HG02973 (cell line): ENCODE results near the gene SOX13.

Source experiments
- ATAC-seq: cut with Tn5 transposase; IDR thresholded peaks from one replicate; pipeline ENCODE4 v1.9.1; 2021; ENCODE audit warnings: moderate library complexity; ENCODE audit not compliant: unreplicated experiment

The SOX13 gene

DNA sequence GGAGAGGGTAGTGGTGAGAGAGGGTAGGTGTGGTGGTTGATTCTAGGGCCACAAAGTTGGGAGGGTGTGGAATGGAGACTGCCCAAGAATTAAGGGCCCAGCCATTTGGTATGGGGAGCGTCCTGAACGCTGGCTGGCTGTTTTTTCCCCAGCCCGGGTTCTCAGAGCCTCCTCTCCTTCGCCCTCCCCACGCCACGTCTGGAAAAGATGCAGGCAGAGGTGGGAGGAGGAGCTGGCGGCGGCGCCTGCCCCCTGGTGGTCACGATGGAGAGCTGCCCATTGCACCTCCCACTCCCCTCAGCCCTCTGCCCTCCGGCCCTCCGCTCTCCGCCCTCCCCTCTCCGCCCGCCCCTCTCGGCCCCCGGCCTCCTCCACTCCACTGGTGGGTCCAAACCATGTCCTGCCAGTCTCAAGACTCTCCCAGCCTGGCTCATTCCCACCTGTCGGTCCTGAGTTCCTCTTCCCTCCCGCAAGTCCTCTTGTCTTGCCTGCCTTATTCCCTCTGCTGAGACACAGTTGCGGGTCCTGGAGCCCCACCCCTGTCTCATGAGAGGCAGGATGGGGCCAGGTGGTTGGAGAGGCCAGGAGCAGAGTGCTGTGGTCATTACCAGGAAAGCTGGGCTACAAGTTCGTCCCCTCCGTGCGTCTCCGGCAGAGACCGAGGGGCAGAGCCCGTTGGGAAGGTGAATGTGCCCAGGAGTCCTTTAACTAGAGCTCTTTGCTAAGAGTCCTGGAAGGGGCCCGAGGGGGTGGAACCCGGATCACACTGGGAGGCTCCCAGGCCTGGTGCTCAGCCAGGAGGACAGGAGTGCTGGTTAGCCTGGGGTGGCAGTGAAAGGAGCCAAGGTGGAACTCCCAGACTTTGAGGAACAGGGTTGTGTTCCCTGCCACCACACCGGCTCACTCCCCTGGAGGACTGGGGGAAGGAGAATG, 56.3 kb downstream of the SOX13 start:
- no peak for ATAC-seq

DNA sequence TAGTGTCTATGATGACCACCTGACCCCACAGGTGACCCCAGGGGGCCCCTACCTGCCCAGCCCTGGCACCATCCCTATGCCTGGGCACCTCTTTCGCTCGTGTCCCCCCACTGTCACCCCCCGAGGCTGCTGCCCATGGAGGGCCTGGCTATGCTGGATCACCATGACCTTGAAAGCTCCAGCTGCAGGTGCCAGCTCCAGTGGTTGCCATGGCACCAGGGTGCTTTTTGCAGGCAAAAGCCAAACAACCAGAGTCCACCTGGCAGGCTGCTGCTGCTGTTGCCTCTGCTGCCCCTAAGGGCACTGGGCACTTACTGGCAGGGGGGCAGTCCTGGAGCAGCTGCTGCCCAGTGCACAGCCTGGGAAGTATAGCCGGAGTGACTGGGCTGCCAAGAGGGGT, 57.3 kb downstream of the SOX13 start:
- no peak for ATAC-seq

DNA sequence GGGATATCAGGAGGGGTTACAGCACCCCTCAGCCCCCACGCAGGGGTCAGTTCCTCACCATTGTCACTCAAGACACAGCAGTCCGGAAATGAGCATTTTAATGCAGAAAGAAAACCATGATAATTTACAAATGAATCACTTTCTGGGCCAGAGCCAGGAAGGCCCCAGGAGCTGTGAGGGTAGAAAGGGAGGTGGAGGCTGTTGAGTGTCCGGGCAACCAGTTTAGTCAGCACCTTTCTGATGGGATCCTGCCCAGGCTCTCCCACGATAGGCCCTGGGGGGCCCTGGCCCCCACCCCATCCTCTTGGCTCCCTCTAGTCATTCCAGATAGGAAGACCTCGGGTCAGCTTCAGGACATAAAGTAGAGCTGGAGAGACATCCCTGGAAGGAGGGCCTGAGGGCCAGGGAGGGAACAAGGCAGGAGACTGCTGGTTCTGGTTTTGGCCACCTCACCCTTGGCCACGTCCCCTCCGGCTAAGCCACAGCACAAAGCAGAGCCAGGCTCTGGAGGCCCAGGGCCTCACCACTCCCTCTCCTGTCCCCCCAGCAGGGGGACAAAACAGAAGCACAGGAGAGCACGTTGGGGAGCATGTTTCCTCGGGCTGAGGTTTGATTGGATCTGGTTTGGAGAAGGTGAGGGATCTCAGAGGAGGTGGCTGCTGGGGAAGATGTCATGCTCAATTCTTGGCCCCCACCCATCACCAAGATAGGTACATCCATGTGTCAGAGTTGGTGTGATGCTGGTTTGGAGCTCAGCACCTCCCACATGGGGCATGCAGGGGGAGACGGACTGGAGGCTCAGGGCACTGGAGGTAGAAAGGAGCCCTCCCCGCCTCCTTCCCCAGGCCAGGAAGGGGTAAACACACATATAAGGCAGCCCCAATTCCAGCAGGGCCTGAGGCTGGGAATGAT, 58.3 kb downstream of the SOX13 start:
- ATAC-seq: no peak

DNA sequence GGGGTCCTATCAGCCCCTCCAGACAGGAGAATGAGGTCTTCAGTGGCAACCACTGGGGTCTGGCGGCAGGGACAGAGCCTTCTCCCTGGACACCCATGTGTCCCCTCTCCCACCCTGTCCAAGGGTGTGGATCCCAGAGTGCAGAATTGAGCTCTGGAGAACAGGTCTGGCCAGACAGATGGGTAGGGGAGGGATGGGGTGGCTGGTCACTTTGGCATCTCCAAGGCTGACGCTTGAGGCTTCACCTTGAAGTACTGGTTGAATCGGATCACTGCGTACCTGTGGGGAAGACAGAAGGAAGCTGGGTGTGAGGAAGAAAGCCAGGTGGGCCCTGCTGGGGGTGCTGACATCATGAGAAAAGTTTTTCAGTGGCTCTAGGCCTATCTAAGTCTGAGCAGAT, 59.1 kb downstream of the SOX13 start:
- ATAC-seq: no peak

DNA sequence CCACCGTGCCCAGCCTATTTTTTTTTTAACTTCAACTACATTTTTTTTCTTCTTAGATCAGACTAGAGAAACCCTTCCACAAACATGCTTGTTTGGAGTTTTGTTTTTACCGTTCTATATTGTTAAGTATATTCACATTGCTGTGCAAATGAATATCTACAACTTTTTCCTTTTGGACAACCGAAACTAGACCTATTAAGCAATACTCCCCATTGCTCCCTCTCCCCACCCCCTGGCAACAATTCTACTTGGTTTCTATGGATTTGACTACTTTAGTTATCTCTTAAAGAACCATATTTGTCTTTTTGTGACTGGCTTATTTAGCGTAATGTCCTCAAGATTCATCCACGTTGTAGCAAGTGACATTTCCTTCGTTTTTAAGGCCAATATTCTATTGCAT, 59.8 kb downstream of the SOX13 start:
- ATAC-seq: no peak

DNA sequence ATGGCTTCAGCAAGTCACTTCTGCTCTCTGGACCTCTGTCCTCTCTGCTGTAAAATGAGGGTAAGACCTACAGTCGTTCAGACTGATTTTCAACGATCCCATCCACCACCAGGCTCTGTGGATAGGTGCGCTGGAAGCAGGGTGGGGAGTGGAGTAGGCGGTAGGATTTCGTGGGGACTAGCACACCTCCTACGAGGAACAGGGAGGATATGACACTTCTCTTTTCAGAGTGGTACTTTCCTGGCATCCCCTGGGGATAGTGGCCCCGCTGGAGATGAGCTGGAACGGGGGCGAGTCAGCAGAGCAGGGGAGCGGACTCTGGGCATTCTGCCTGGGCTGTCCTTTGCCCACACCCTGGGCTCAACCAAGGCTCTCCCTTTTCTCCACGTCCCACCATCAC, 61.2 kb downstream of the SOX13 start:
- no peak for ATAC-seq

DNA sequence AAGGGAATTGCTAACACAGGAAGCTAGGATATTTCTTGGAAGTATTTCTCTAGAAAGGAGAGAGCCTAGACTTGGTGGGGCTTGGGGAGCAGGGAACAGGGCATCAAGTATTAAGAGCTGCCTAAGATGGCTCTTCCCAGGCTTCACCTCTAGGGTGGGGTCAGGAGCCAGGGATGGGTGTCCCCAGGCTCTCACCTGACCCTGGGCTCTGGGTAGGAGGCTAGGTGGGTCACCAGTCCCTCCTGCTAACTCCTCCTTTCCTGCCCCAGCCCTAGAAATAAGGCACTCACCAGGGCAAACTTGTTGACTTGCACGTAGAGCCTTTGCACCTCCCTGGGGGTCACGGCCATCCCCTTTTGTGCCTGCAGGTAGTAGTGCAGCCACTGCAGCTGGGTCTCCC, 63.9 kb downstream of the SOX13 start:
- ATAC-seq: no peak

DNA sequence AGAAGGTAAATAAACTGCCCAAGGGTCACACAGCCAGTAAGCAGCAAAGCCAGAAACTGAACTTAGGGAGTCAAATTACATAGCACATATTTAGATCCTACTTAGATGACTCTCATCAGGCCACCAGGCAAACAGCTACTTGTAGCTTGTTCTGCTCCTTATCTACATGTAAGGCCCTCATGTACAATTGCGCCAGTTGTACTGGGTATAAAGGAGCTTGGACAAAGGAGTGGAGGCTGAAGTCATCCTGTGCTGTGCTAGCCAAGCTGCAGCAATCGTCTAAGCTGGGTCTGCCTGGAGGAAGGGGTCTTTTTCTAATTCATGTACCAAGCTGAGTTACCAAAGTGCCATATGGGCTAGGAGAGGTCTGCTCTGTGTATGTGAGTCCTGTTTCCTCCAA, 66.2 kb downstream of the SOX13 start:
- ATAC-seq: no peak

DNA sequence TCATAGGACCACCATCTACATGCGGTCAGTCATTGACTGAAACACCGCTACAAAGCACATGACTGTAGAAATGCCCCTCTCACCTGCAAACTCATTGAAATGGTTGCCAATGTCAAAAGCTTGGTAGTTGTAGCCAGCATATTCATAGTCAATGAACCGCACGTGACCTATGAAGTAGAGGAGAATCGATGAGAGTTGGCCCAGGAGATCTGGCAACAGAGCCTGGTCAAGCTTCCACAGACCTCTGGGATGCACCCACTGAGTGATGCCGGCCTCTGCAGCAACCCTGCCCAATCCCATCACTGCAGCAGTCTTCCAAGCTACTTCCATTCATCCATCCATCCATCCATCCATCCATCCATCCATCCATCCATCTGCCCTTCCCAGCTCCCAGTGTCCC, 67.0 kb downstream of the SOX13 start:
- no peak for ATAC-seq

DNA sequence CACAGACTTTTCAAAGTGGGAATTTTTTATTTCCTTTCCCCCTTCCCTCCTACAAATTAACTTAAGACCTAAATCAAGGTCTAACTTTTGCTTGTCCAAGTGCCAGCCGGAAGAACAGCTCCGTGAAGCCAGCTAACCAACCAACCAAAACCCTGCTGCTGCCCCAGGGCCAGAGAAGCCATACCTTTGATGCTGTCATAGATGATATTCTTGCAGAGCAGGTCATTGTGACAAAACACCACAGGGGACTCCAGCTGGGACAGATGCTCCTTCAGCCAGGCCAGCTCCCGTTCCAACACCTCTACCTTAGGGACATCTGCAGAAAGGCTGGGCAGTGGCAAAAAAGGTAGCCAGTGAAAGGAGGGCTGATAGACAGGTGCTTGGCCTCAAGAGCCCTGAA, 68.2 kb downstream of the SOX13 start:
- no peak for ATAC-seq

DNA sequence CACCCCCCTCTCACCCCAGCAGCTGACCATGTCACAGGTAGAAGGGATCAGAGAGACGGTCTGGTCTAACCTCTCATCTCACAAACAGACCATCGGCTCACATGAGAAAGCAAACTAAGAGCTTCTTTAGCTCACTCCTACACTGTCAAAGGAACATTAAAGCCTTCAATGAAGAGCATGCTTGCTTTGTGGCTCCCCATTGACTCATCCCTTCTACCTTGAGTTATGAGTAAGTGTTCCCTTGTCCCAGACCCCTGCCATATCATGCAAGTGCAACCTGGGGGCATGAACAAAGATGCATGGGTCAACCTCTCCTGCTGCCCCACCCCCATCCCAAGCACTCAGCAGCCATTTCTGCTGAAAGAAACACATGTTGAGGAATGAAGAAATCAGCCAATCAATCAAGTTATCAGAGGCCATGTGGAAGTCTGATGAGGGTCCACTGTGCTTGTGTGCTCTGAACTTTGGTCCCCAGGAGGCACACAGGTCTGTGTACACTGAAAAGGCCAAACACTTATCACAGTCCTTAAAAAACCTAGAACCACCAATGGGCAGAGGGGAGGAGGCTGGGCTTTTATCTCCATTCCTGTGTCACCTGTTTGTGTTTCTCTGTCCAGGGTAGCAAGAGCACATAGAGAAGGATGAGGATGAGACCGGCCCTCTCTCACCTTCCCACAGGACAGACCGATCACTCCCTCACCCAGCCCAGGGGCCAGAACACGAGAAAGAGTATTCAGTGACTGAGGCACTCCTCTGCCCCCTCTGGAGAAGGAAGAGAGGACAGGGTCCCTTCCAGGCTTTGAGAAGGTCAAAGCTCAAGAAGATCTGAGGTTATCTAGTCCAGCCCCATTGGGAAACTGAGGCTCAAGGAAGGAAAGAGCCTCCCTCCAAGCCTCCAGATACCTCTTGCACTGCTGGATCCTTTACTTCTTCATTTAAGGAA, 69.4 kb downstream of the SOX13 start:
- ATAC-seq: no peak

DNA sequence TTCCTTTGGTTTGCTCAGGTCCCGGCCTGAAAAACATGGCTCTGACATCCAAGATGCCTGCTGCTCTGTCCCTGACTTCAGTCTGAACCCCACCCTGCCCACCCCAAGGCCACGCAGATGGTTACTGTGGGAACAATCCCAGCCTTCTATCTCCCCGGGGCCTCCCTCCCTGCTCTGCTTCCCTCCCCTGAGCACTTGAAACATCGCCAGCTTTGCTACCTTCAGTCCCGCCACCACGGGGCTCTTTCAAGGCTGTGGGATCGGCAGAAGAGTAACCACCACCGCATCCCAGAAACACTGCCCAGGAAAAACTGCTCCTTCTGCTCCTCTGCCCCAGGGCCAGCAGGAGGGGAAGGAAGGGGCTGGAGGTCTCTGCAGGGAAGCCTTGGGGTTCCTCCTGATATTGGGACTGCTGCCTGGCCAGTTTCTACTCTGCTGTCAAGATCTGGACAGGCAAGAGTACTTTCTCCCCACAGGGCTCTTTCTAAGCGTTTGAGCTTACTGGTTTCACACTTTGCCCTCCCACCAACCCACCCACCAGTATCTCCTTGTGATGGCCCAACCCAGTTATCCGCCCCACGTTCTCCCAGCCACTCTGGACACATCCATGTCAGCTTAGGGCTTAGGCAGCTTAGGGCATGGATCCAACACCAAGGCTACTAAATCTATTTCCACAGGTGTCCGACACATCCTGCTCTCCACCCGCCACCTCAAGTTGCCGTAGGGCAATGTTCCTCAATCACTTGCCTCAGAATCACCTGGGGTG, 70.5 kb downstream of the SOX13 start:
- no peak for ATAC-seq

DNA sequence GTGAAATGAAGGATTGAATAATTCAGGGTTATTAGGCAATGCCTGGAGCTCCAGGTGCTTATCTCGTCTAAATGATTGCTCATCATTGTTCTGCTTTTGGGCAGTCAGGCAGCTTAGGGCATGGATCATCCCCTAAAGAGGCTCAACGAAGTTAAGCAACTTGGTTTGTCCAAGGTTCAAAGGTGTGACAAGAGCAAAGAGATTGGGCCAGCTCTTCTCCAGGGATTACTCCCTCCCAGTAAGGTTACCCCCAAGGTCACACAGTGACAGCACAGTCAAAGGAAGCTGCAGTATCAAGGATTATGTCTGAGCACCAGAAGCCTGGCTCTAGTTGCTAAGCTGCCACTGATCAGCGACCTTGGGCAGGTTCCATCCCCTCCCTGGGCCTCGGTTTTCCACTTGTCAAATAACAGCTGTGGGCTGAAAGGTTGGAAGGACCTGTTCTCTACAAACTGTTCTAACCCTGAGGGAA, 72.2 kb downstream of the SOX13 start:
- ATAC-seq: no peak

DNA sequence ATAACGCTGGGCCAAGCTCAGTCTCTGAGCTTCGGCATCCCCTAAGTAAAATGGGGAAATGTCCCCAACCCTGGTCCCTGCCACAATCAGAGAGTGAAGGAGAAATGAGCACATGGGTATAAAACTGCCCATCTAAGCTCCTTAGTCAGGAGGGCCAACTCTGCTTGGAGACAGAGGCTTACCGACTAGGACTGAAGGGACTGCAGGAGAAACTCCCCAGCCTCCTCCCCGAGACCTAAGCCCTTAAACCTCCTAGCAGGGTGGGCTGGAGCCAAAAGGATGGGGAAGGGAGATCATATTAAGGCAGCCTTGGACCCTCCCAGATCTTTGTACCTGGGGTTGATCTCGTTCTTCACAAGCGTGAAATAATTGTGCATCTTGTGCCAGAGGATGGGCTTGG, 73.4 kb downstream of the SOX13 start:
- ATAC-seq: no peak

DNA sequence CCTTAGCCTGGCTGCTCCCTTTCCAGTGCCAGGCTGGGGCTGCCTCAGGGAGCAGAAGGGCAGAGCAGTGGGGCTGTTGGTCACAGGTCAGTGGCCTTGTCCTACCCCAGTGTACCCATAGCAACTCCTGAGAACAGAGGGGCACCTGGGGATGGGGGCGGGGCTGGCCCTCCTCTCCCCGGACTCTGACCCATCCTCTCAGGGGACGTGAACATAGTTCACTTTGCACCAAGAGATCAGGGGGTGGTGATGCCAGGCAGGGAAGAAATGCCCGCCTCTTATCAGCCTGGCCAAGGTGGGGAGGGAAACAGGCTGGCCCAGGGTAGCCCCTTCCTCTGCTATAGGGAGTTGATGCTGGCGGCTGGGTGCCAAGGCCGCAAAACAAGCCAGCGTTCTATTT, 74.0 kb downstream of the SOX13 start:
- ATAC-seq: no peak

DNA sequence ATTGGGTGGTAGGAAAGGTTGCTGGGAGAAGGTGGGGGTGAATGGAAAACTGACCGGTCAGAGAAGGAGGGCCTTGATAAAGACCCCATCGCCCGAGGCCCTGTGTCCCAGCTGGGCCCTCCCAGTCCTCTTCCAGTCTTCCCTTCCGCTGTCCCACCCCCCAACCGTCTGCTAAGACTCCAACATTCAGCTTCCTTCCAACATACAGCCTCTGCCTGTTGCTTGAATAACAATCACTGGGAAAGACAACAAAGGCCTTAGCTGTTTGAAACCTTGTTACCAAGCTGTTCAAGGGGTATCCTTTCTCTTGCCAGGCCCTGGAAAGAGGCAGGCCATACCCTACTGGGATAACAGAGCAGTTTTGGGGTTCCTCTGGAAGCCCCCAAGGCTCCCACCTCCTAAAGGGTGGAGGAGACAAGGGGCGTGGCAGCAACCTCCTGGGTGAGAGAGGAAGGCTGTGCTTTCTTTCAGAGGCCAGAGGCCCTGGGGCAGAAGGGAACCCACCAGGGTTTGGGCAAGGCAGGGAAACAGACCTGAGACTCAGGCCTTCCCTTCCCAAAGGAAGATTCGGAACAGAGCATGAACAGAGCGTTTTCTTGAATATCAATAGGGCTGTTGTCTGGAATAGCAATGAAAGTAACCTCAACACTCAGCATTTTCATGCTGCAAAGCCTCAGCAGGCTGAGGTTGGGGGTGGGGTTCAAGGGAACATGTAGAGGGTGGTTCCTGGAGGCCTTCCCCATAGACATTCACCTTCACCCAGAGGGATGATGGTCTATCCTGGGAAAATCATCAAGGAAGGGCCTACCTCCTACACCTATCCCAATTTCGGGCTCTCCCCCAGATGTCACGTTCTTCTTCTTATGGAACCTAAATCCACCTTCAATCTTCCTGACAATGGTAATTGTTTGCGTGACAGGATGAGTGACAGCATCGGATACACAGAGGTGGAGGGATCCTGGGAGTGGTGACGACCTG, 74.8 kb downstream of the SOX13 start:
- ATAC-seq: no peak

DNA sequence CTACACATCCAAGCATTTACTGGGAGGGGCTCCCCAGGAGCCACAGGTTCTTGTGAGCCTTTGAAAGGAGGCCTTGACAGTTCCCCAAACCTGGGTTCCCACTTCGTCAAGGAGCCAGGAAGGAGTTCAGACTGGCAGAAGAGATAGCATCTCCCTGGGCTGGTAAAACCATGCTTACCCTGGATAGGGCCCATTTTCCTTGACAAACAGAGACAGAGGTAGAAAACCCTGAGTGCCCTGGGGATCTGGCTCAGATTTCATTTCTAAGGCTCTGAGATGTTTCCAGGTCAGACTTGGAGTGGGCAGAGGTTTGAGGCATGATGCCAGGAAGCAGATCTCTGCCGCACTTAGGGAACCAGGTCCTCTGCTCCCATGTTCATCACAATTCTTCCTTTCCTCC, 76.2 kb downstream of the SOX13 start:
- no peak for ATAC-seq

DNA sequence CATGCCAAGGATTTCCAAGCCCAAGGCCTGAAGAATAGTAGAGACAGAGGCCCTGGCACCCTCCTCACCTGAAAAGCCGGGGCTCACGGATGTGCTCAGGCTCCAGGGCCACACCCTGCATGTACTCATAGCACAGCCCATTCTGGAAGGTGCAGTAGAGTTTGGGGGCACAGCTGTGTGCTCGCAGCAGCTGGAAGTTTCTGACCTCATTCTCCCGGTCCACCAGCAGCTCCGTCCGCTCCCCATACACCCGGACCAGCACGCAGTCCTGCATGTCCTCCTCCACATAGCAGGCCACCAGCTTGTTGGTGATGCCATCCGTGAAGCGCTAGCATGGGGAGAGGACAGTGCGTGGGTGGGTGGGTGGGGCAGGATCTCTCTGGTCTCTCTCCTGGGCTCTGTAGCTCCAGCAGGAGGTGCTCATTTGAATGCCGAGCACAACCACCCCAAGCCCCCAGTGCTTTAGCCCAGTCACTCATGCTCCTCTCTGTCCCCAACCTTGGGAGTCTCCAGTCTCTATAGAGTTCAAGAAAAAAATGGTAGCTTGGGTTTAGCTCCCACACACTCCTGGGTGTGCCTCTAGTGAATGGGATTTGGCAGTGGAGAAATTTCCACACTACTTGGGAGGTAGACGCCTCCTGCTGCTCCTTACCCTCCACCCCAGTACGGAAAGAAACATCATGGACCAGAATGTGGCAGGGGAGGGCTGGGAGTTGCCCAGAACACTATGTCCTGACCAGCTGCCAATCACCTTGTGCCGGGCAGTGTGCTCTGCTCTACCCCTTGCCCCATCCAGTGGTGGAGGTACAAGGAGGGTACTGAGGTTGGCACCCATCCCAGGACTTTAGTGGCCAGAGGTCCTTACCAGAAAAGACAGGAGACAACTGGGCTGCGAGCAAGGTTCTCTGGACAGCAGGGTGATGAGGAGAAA, 77.0 kb downstream of the SOX13 start:
- ATAC-seq: no peak
